ENCODE results near the gene NPAS4.
A peak's percentile ranks its signal among the peaks of the same experiment; 100 is the strongest.
"Not testable (repeated sequence)": the region's sequence is repeated elsewhere in the genome, so short reads cannot be mapped to it uniquely, and the experiment has no call there.

The NPAS4 gene

DNA sequence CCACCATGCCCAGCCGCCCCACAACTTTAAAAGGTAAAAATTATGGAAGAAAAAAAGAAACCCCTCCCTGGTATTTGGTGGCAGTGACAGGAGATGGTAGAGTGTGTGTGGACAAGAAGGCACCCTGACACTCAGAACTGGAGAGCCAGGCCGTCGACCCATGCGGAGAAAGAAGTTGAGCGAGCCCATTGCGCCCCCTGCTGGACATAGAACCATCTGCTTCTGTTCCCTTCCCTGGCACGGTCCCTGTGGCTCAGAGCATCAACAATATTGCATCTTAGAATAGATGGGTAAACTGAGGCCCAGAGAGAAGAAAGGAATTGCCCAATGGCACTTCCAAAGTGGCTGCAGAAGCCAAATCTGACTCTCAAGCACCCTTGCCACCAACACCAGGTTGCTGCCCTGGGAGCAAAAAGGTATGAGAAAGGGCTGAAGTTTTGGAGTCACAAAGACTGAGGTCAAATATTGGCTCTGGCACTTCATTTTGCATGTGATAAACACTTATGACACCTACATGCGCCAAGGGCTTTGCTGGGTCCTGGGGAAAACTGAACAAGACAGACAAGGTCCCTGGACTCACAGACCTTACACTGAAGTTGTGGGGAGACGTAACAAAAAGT is 9.3 kb downstream of the NPAS4 start:
- no peak overlapping the region for H3K27ac Mint-ChIP-seq
- DNase-seq (ENCODE audit: low spot score) = peak; percentile 63
- H3K27me3 Mint-ChIP-seq (ENCODE audit: low read depth) = no peaks in the 10 kb centered on the region
- no peaks in the 10 kb centered on the region for H3K4me1 Mint-ChIP-seq (ENCODE audit: low read depth)
- H3K4me3 Mint-ChIP-seq = no peak overlapping the region
- peaks cover 9% of the 10 kb centered on the region for H3K36me3 Mint-ChIP-seq (ENCODE audit: low read depth)
- no peaks in the 10 kb centered on the region for H3K9me3 Mint-ChIP-seq

DNA sequence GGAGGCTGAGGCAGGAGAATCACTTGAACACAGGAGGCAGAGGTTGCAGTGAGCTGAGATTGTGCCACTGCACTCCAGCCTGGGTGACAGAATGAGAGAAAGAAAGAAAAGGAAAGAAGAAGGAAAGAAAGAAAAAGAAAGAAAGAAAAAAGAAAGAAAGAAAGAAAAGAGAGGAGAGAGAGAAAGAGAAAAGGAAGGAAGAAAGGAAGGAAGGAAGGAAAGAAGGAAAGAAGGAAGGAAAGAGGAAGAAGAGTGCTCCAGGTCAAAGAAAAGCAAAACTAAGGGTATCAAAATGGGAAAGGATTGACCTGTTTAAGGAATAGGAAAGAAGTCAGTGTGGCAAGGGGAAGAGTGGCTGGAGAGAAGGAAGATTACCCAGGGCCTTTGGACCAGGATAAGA is 10.5 kb downstream of the NPAS4 start:
- not testable (repeated sequence) for H3K27ac Mint-ChIP-seq; H3K4me3 Mint-ChIP-seq; DNase-seq (ENCODE audit: low spot score); H3K27me3 Mint-ChIP-seq (ENCODE audit: low read depth); H3K9me3 Mint-ChIP-seq; H3K4me1 Mint-ChIP-seq (ENCODE audit: low read depth)
- peaks cover 18% of the 10 kb centered on the region for H3K36me3 Mint-ChIP-seq (ENCODE audit: low read depth)

DNA sequence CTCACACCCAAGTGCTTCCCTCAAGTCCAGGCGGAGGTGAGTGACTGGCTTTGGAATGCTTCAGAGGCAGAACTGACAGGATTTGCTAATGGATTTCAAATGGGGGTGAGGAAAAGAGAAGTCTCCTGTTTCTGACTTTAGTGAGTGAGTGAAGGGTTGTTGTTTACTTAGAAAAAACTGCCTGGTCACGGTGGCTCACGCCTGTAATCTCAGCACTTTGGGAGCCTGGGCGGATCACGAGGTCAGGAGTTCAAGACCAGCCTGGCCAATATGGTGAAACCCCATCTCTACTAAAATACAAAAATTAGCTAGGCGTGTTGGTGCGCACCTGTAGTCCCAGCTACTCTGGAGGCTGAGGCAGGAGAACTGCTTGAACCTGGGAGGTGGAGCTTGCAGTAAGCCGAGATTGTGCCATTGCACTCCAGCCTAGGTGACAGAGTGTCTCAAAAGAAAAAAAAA is 11.1 kb downstream of the NPAS4 start:
- peaks cover 22% of the 10 kb centered on the region for H3K36me3 Mint-ChIP-seq (ENCODE audit: low read depth)
- H3K27ac Mint-ChIP-seq; DNase-seq (ENCODE audit: low spot score); H3K9me3 Mint-ChIP-seq; H3K4me1 Mint-ChIP-seq (ENCODE audit: low read depth); H3K27me3 Mint-ChIP-seq (ENCODE audit: low read depth); H3K4me3 Mint-ChIP-seq: not testable (repeated sequence)

DNA sequence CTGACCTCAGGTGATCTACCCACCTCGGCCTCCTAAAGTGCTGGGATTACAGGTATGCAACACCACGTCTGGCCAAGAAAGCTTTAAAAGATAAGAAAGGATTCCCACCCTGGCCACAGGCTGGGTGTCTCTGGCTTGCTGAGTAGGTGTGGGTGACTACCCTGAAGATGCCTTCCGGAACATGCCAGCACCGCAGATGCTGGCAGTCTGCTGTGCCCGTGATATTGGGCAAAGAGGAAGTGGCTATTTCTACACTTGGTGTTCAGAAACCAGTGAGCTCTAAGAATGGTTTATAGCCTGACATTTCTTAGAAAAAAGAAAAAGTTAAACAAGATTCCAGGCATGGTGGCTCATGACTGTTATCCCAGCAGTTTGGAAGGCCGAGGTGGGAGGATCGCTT is 11.8 kb downstream of the NPAS4 start:
- no peak for DNase-seq (ENCODE audit: low spot score)
- H3K9me3 Mint-ChIP-seq = no peaks in the 10 kb centered on the region
- H3K27me3 Mint-ChIP-seq (ENCODE audit: low read depth) = no peaks in the 10 kb centered on the region
- H3K27ac Mint-ChIP-seq = no peak overlapping the region
- H3K36me3 Mint-ChIP-seq (ENCODE audit: low read depth) = peaks cover 23% of the 10 kb centered on the region
- H3K4me3 Mint-ChIP-seq = no peak overlapping the region
- no peaks in the 10 kb centered on the region for H3K4me1 Mint-ChIP-seq (ENCODE audit: low read depth)

DNA sequence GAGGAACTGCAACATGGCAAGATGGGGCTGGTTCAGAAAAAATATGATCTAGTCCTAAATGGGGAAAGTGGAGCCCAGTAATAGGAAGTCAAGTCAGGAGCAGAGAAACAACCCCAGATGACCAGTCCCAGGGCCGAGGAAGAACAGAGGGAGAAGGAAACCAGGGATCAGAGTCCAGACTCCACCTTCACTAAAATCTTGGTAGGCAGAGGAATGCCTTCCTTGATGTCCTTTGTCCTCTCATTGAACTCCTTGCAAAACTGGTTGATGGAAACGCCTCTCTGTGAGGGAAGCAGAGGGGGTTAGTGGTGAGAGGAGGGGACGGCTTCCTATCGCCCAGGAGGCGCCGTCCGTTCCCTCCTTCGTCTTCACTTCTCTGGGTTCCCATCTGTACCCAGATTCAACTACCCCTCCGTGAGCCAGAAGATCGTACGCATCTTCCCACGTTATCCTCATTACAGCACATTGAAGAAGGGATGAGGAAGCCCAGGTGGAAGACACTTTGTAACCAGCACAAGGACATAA is 17.2 kb downstream of the NPAS4 start:
- Mint-ChIP-seq H3K36me3 (ENCODE audit: low read depth) (peaks cover 18% of the 10 kb centered on the region), H3K9me3 (peaks cover 3% of the 10 kb centered on the region), H3K4me1 (ENCODE audit: low read depth) (peaks cover 8% of the 10 kb centered on the region), H3K27ac (peak overlapping the region; percentile 96), H3K4me3 (peak overlapping the region; percentile 89), H3K27me3 (ENCODE audit: low read depth) (no peaks in the 10 kb centered on the region)
- no peak for DNase-seq (ENCODE audit: low spot score)

DNA sequence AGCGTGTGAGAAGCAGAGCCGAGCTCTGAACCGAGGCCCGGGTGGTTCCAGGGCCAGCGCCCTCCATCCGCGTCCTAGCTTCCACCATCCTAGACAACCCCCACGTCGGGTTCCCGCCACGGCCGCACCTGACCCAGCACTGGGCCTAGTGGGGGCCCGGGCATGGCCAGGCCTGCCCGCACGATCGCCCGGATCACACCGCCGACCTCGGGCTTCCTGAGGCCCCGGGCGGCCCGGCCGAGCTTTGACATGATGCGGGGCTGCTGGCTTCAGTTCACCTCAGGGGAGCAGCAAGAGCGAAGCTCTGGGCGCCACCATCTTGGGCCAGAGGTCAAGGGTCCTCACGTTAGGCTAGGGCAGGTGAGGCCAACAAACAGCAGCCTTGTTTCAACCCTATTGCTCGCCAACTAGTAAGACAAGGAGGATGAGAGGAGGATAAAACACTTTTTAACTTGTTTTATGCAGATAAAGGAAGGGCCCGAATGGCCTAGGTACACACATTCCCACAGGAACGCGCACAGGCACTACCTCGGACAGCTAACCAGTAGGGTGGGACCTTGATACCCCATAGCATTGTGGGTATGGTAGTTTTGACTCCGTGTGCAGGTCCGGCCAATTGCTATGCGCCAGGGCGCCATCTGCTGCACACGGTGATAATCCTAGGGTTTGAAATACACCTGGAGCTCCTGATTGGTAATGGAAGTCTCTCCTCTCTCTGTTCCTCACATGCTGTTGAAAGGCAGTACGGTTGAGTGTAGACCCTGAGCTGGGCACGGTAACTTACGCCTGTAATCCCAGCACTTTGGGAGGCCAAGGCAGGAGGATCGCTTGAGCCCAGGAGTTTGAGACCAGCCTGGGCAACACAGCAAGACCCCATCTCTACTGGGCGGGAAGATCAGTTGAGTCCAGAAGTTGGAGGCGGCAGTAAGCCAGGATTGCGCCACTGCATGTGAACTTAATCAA is 17.9 kb downstream of the NPAS4 start, which contains the start of gene MRPL11:
Gene MRPL11 (minus strand): TSS at position 345 of the 963 bp plus-strand sequence. CDS start 94 bp downstream, at position 251.
- Mint-ChIP-seq H3K27ac (peak within 1 kb of the TSS; percentile 96), H3K4me1 (ENCODE audit: low read depth) (peaks cover 8% of the 10 kb centered on the region), H3K27me3 (ENCODE audit: low read depth) (no peaks in the 10 kb centered on the region), H3K4me3 (peak within 1 kb of the TSS; percentile 89), H3K9me3 (peaks cover 10% of the 10 kb centered on the region), H3K36me3 (ENCODE audit: low read depth) (peaks cover 18% of the 10 kb centered on the region)
- peak; percentile 86 for DNase-seq (ENCODE audit: low spot score)

DNA sequence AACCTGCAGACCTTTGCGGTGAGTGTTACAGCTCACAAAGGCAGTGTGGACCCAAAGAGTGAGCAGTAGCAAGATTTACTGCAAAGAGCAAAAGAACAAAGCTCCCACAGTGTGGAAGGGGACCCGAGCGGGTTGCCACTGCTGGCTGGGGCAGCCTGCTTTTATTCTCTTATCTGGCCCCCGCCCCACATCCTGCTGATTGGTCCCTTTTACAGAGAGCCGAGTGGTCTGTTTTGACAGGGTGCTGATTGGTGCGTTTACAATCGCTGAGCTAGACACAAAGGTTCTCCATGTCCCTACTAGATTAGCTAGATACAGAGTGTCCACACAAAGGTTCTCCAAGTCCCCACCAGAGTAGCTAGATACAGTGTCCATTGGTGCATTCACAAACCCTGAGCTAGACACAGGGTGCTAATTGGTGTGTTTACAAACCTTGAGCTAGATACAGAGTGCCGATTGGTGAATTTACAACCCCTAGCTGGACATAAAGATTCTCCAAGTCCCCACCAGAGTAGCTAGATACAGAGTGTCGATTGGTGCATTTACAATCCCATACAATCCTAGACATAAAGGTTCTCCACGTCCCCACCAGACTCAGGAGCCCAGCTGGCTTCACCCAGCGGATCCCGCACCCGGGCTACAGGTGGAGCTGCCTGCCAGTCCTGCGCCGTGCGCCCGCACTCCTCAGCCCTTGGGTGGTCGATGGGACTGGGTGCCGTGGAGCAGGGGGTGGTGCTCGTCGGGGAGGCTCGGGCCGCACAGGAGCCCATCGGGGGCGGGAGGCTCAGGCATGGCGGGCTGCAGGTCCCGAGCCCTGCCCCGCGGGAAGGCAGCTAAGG is 19.5 kb downstream of the NPAS4 start:
- peaks cover 12% of the 10 kb centered on the region for H3K36me3 Mint-ChIP-seq (ENCODE audit: low read depth)
- H3K4me3 Mint-ChIP-seq; H3K27ac Mint-ChIP-seq; DNase-seq (ENCODE audit: low spot score); H3K4me1 Mint-ChIP-seq (ENCODE audit: low read depth); H3K27me3 Mint-ChIP-seq (ENCODE audit: low read depth): not testable (repeated sequence)
- H3K9me3 Mint-ChIP-seq = peaks cover 11% of the 10 kb centered on the region

DNA sequence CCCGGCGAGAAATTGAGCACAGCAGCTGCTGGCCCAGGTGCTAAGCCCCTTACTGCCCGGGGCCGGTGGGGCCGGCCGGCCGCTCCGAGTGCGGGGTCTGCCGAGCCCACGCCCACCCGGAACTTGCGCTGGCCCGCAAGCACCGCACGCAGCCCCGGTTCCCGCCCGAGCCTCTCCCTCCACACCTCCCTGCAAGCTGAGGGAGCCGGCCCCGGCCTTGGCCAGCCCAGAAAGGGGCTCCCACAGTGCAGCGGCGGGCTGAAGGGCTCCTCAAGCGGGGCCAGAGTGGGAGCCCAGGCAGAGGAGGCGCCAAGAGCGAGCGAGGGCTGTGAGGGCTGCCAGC is 20.1 kb downstream of the NPAS4 start:
- not testable (repeated sequence) for DNase-seq (ENCODE audit: low spot score); H3K36me3 Mint-ChIP-seq (ENCODE audit: low read depth); H3K27ac Mint-ChIP-seq; H3K4me1 Mint-ChIP-seq (ENCODE audit: low read depth); H3K4me3 Mint-ChIP-seq; H3K27me3 Mint-ChIP-seq (ENCODE audit: low read depth)
- H3K9me3 Mint-ChIP-seq = peaks cover 11% of the 10 kb centered on the region

DNA sequence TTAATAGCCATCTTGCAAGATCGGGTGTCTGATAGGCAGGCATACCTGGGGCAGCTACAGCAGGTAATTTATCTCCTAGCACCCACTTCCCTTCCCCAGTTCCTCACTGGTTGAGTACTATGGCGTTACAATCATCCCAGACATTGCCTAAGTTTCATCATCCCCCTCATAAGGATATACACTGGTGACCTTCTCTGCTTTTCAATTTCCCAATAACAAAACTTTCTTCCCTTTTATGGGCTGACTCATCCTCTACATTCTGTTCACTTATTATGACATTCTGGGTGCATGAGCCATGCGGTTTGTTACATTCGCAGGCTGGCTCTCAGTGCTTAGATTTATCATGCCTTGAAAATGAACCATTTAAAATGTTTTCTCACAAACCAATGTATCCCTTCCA is 22.8 kb downstream of the NPAS4 start:
- no peak overlapping the region for H3K27ac Mint-ChIP-seq

DNA sequence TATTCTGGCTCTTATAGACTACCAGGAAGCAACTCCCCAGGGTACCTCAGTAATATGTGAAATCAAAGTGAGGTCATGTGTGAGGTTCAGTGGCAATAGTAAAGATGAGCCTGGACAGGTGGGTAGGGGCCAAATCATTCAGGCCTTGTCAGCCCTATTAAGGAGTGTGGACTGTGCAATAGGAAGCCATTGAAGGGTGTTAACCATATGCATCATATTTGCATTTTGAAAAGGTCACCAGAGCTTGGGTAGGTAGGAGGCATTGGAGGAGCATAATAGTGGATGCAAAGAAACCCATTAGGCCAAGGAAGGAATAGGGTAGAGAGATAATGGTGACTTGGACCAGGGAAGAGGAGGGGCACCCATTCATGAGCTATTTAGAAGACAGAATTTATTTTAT is 26.2 kb downstream of the NPAS4 start:
- Mint-ChIP-seq H3K36me3 (ENCODE audit: low read depth) (no peaks in the 10 kb centered on the region), H3K9me3 (peaks cover 11% of the 10 kb centered on the region), H3K4me3 (no peak overlapping the region), H3K27me3 (ENCODE audit: low read depth) (no peaks in the 10 kb centered on the region), H3K4me1 (ENCODE audit: low read depth) (no peaks in the 10 kb centered on the region), H3K27ac (no peak overlapping the region)
- DNase-seq (ENCODE audit: low spot score) = no peak

More for the DNA sequence above, 22.8 kb downstream of the NPAS4 start:
- no peaks in the 10 kb centered on the region for H3K36me3 Mint-ChIP-seq (ENCODE audit: low read depth)
- H3K9me3 Mint-ChIP-seq = peaks cover 11% of the 10 kb centered on the region
- no peak overlapping the region for H3K4me3 Mint-ChIP-seq
- no peaks in the 10 kb centered on the region for H3K27me3 Mint-ChIP-seq (ENCODE audit: low read depth)
- DNase-seq (ENCODE audit: low spot score) = no peak
- H3K4me1 Mint-ChIP-seq (ENCODE audit: low read depth) = peaks cover 3% of the 10 kb centered on the region

DNA sequence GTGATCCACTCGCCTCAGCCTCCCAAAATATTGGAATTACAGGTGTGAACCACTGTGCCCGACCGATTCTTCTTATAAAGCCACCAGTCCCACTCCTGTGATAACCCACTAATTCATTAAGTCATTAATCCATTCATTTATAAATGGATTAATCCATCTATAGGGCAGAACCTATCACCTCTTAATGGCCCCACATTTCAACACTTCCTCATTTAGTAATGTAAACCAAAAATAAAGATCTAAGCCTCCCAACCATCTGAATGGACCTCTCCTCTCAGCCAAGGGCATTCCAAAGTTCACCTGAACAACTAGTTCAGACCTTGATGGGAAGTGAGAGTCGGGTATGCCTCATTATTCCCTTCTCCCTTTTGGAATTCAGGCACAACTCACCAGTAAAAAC is 27.7 kb downstream of the NPAS4 start:
- DNase-seq (ENCODE audit: low spot score) = no peak
- no peaks in the 10 kb centered on the region for H3K27me3 Mint-ChIP-seq (ENCODE audit: low read depth)
- H3K9me3 Mint-ChIP-seq = peaks cover 4% of the 10 kb centered on the region
- H3K4me3 Mint-ChIP-seq = no peak overlapping the region
- no peak overlapping the region for H3K27ac Mint-ChIP-seq
- H3K36me3 Mint-ChIP-seq (ENCODE audit: low read depth) = no peaks in the 10 kb centered on the region
- no peaks in the 10 kb centered on the region for H3K4me1 Mint-ChIP-seq (ENCODE audit: low read depth)

DNA sequence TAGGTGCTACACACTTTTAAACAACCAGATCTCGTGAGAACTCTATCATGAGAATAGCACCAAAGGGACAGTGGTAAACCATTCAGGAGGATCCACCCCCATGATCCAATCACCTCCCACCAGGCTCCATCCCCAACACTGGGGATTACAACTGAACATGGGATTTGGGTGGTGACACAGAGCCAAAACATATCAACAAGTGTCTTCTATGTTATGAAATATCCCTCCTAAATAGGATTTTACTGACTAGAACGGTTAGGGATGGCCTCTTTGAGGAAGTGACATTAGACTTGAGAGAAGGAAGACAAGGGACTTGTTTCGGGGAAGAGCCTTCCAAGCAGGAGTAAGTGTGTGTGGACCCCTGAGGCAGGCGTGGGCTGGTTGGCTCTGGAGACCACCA is 29.7 kb downstream of the NPAS4 start:
- no peaks in the 10 kb centered on the region for H3K27me3 Mint-ChIP-seq (ENCODE audit: low read depth)
- H3K4me3 Mint-ChIP-seq = no peak overlapping the region
- H3K27ac Mint-ChIP-seq = no peak overlapping the region
- DNase-seq (ENCODE audit: low spot score) = no peak
- H3K4me1 Mint-ChIP-seq (ENCODE audit: low read depth) = peaks cover 14% of the 10 kb centered on the region
- H3K9me3 Mint-ChIP-seq = no peaks in the 10 kb centered on the region
- H3K36me3 Mint-ChIP-seq (ENCODE audit: low read depth) = no peaks in the 10 kb centered on the region

DNA sequence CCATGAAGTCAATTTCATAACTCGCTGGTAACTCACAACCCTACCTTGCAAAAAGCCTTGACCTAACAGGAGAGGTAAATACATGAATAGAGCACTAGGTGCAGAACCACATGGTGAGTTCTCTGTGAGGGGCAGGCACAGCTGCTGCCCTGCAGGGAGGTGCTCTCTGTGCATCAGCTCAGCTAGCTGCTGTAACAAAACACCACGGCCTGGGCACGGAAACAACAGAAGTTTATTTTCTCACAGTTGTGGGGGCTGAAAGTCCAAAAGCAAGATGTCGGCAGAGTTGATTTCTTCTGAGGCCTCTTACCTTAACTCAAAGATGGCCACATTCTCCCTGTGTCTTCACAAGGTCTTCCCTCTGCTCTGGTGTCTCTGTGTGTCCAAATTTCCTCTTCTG is 30.8 kb downstream of the NPAS4 start:
- H3K36me3 Mint-ChIP-seq (ENCODE audit: low read depth) = no peaks in the 10 kb centered on the region
- no peak for DNase-seq (ENCODE audit: low spot score)

More for the DNA sequence above, 30.8 kb downstream of the NPAS4 start:
- H3K9me3 Mint-ChIP-seq = no peaks in the 10 kb centered on the region
- H3K4me1 Mint-ChIP-seq (ENCODE audit: low read depth) = peaks cover 14% of the 10 kb centered on the region
- H3K27me3 Mint-ChIP-seq (ENCODE audit: low read depth) = no peaks in the 10 kb centered on the region
- H3K27ac Mint-ChIP-seq = no peak overlapping the region
- H3K4me3 Mint-ChIP-seq = no peak overlapping the region
